H1 (cell line): ENCODE data around the gene PTPRJ. TPM values are rescaled to one million over a fixed set of nuclear protein-coding genes. Genes with fewer than 3 reads are reported as not detected.

Experiments
- CTCF ChIA-PET: fragments of 300-600 bp; sonication (Branson Sonifier 250); formaldehyde crosslinking; loops from one replicate; lab custom pipeline; 2021; ENCODE audit not compliant: partially characterized antibody; lab: Charles Lee
- POLR2A ChIA-PET: fragments of 300-600 bp; sonication (Branson Sonifier 250); formaldehyde crosslinking; loops from one replicate; lab custom pipeline; 2021; ENCODE audit warnings: inconsistent platforms; ENCODE audit not compliant: partially characterized antibody; lab: Charles Lee
- DNase-seq, 2 experiments: peaks; one replicate each; pipeline versions ENCODE4 v3.0.0 to v3.0.0-alpha.2; 2010 to 2022; ENCODE audit warnings: low spot score in 2 of 2, low read depth in 1 of 2, mixed read lengths in 1 of 2
- FAIRE-seq: peaks from 2 replicates; lab custom pipeline; 2011; peaks lifted over from hg19 to GRCh38; lab: Jason Lieb, UNC
- H2AFZ ChIP-seq: 2 replicates; pipeline ENCODE4 v1.8.1; 2012; ENCODE audit warnings: low read length, inconsistent platforms
- H2AK5ac ChIP-seq: 2 replicates; pipeline ENCODE4 v1.6.1; 2013; ENCODE audit warnings: low read depth, low read length
- H2BK120ac ChIP-seq: replicated peaks from 2 replicates; pipeline ENCODE3; 2013; ENCODE audit warnings: low read depth, low read length, inconsistent platforms
- H2BK12ac ChIP-seq: 2 replicates; pipeline ENCODE4 v1.6.1; 2013; ENCODE audit warnings: low read depth, low read length
- H2BK15ac ChIP-seq: 2 replicates; pipeline ENCODE4 v1.6.1; 2013; ENCODE audit warnings: low read length
- H2BK20ac ChIP-seq: 2 replicates; pipeline ENCODE4 v1.6.1; 2013; ENCODE audit warnings: low read length
- H2BK5ac ChIP-seq: 2 replicates; pipeline ENCODE4 v1.6.1; 2013; ENCODE audit warnings: low read depth, low read length
- H3K14ac ChIP-seq: 2 replicates; pipeline ENCODE4 v1.6.1; 2013; ENCODE audit warnings: inconsistent platforms; ENCODE audit not compliant: insufficient read length
- H3K18ac ChIP-seq: 2 replicates; pipeline ENCODE4 v1.6.1; 2013; ENCODE audit warnings: low read length; ENCODE audit errors: extremely low read depth
- H3K23ac ChIP-seq: 2 replicates; pipeline ENCODE4 v1.6.1; 2013; ENCODE audit warnings: inconsistent platforms; ENCODE audit not compliant: insufficient read length
- H3K23me2 ChIP-seq: 2 replicates; pipeline ENCODE4 v1.6.1; 2013; ENCODE audit warnings: low read depth, low read length
- H3K27ac ChIP-seq: 2 replicates; pipeline ENCODE4 v1.6.1; 2011; ENCODE audit warnings: low read depth, low read length, inconsistent platforms
- H3K27me3 ChIP-seq, 4 experiments: replicated peaks in 1 of 4; 1 replicate in 1 of 4; 2 replicates in 3 of 4; pipeline versions ENCODE4 v1.6.1 to v1.8.1; 2011 to 2013; ENCODE audit warnings: low read length in 3 of 4, mild to moderate bottlenecking in 3 of 4, inconsistent platforms in 2 of 4, mixed read lengths in 2 of 4, moderate library complexity in 1 of 4; ENCODE audit not compliant: control insufficient read depth in 3 of 4, insufficient read depth in 3 of 4; ENCODE audit errors: extremely low read depth in 1 of 4
- H3K36me3 ChIP-seq, 4 experiments: 2 replicates each; pipeline versions ENCODE4 v1.6.1 to v1.8.1; 2011 to 2013; ENCODE audit warnings: mild to moderate bottlenecking in 4 of 4, low read length in 3 of 4, moderate library complexity in 2 of 4, control low read depth in 1 of 4, inconsistent platforms in 1 of 4; ENCODE audit not compliant: insufficient read depth in 4 of 4, control insufficient read depth in 2 of 4
- H3K4ac ChIP-seq: replicated peaks from 2 replicates; pipeline ENCODE3; 2013; ENCODE audit warnings: low read length, low read depth, mixed read lengths, inconsistent platforms; ENCODE audit not compliant: insufficient read length
- H3K4me1 ChIP-seq, 4 experiments: replicated peaks in 1 of 4; 1 replicate in 1 of 4; 2 replicates in 3 of 4; pipeline versions ENCODE4 v1.6.1 to v1.8.1; 2011 to 2013; ENCODE audit warnings: low read length in 3 of 4, inconsistent platforms in 2 of 4, mixed read lengths in 1 of 4; ENCODE audit not compliant: insufficient read depth in 4 of 4, control insufficient read depth in 3 of 4
- H3K4me2 ChIP-seq, 2 experiments: 2 replicates each; pipeline versions ENCODE4 v1.6.1 to v1.8.1; 2011 to 2013; ENCODE audit warnings: low read depth in 2 of 2, low read length in 2 of 2, control low read depth in 1 of 2, inconsistent platforms in 1 of 2, mild to moderate bottlenecking in 1 of 2; ENCODE audit not compliant: insufficient read depth in 1 of 2
- H3K4me3 ChIP-seq, 4 experiments: fragments of 200-600, 300-600 bp in 1 of 4; sonication (generic), shearing (Covaris generic), sonication (Bioruptor Twin) in 1 of 4; 2 replicates each; pipeline versions ENCODE4 v1.5.1 to v1.8.1; 2011 to 2016; ENCODE audit warnings: low read length in 4 of 4, low read depth in 3 of 4, control low read depth in 2 of 4, inconsistent platforms in 2 of 4, mild to moderate bottlenecking in 2 of 4, mixed read lengths in 1 of 4, moderate library complexity in 1 of 4; ENCODE audit not compliant: insufficient read depth in 2 of 4; ENCODE audit errors: extremely low read depth in 1 of 4
- H3K56ac ChIP-seq: replicated peaks from 2 replicates; pipeline ENCODE3; 2013; ENCODE audit warnings: low read depth, mild to moderate bottlenecking, mixed read lengths, low read length, inconsistent platforms; ENCODE audit not compliant: insufficient read length
- H3K79me1 ChIP-seq: 2 replicates; pipeline ENCODE4 v1.6.1; 2013; ENCODE audit warnings: low read depth, low read length, control low read depth
- H3K79me2 ChIP-seq, 2 experiments: 2 replicates each; pipeline versions ENCODE4 v1.6.1 to v1.8.1; 2012 to 2013; ENCODE audit warnings: low read length in 2 of 2, mild to moderate bottlenecking in 2 of 2, inconsistent platforms in 1 of 2; ENCODE audit not compliant: insufficient read depth in 2 of 2, control insufficient read depth in 1 of 2
- H3K9ac ChIP-seq, 4 experiments: replicated peaks in 1 of 4; 1 replicate in 1 of 4; 2 replicates in 3 of 4; pipeline versions ENCODE4 v1.6.1 to v1.8.1; 2011 to 2013; ENCODE audit warnings: low read depth in 3 of 4, low read length in 3 of 4, control low read depth in 2 of 4, mild to moderate bottlenecking in 2 of 4, moderate library complexity in 2 of 4, inconsistent platforms in 1 of 4; ENCODE audit errors: extremely low read depth in 1 of 4
- H3K9me3 ChIP-seq, 2 experiments: 2 replicates each; pipeline versions ENCODE4 v1.6.1 to v1.8.1; 2012 to 2013; ENCODE audit warnings: mild to moderate bottlenecking in 2 of 2, moderate library complexity in 2 of 2, control low read depth in 1 of 2, inconsistent platforms in 1 of 2, low read depth in 1 of 2, low read length in 1 of 2, mixed read lengths in 1 of 2; ENCODE audit not compliant: insufficient read depth in 2 of 2
- H4K20me1 ChIP-seq, 2 experiments: replicated peaks in 1 of 2; 2 replicates each; pipeline versions ENCODE3 to v1.8.1; 2011 to 2013; ENCODE audit warnings: inconsistent platforms in 2 of 2, low read length in 2 of 2, mild to moderate bottlenecking in 1 of 2; ENCODE audit not compliant: insufficient read depth in 2 of 2, control insufficient read depth in 1 of 2
- H4K5ac ChIP-seq: 2 replicates; pipeline ENCODE4 v1.6.1; 2013; ENCODE audit warnings: low read length, low read depth, mixed read lengths, inconsistent platforms; ENCODE audit not compliant: insufficient read length
- H4K8ac ChIP-seq: 2 replicates; pipeline ENCODE4 v1.8.0; 2013; ENCODE audit warnings: mild to moderate bottlenecking, moderate library complexity, low read length, inconsistent platforms; ENCODE audit not compliant: insufficient read depth; ENCODE audit errors: extremely low read depth
- H4K91ac ChIP-seq: replicated peaks from 2 replicates; pipeline ENCODE3; 2013; ENCODE audit warnings: low read length, mixed read lengths, inconsistent platforms; ENCODE audit not compliant: insufficient read length
- BRCA1 ChIP-seq: IDR thresholded peaks from 2 replicates; pipeline ENCODE4 v1.6.1; 2012; ENCODE audit warnings: low read depth, low read length, improper control_type of control experiment
- CHD1 ChIP-seq: IDR thresholded peaks from 2 replicates; pipeline ENCODE4 v1.6.1; 2012; ENCODE audit warnings: low read depth, low read length, improper control_type of control experiment
- CHD2 ChIP-seq: IDR thresholded peaks from 2 replicates; pipeline ENCODE4 v1.6.1; 2012; ENCODE audit warnings: low read length, improper control_type of control experiment
- JUND ChIP-seq: IDR thresholded peaks from 2 replicates; pipeline ENCODE4 v1.6.1; 2011; ENCODE audit warnings: mild to moderate bottlenecking, improper control_type of control experiment, low read length
- KDM4A ChIP-seq: IDR thresholded peaks from one replicate; pipeline ENCODE4 v1.7.1; 2012; ENCODE audit warnings: low read depth, mild to moderate bottlenecking, moderate library complexity, low read length, inconsistent platforms; ENCODE audit not compliant: severe bottlenecking
- KDM5A ChIP-seq: fragments of 200-600 bp; IDR thresholded peaks from 2 replicates; pipeline ENCODE4 v1.7.1; 2012; ENCODE audit warnings: mild to moderate bottlenecking, low read length, inconsistent platforms, mixed read lengths
- RFX5 ChIP-seq: IDR thresholded peaks from 2 replicates; pipeline ENCODE4 v1.6.1; 2011; ENCODE audit warnings: low read depth, low read length, improper control_type of control experiment, borderline replicate concordance
- SIRT6 ChIP-seq: IDR thresholded peaks from one replicate; pipeline ENCODE4 v1.7.1; 2012; ENCODE audit warnings: low read length, inconsistent platforms
- SP4 ChIP-seq: IDR thresholded peaks from 2 replicates; pipeline ENCODE4 v1.6.1; 2012; ENCODE audit warnings: low read length, inconsistent platforms
- TCF12 ChIP-seq: IDR thresholded peaks from 2 replicates; pipeline ENCODE4 v1.6.1; 2011; ENCODE audit warnings: low read depth, mild to moderate bottlenecking, low read length
- WGBS, 2 experiments: shearing (Covaris generic) in 1 of 2; methylation state at CpG; one replicate each; pipeline versions ENCODE4 v1.1.6 to v1.1.7; 2013 to 2015; ENCODE audit warnings: low lambda C conversion rate in 2 of 2, mixed read lengths in 2 of 2, inconsistent platforms in 1 of 2, low coverage in 1 of 2, missing lambda C conversion rate in 1 of 2; ENCODE audit not compliant: insufficient replicate concordance in 2 of 2, insufficient coverage in 1 of 2, insufficient read length in 1 of 2; ENCODE audit errors: extremely low coverage in 1 of 2, missing lambda C conversion rate in 1 of 2; 5-methylcytosine and 5-hydroxymethylcytosine counted together
- polyA plus RNA-seq, 7 experiments: library from polyadenylated mRNA; depleted of rRNA in 3 of 7; stranded (reverse) in 5 of 7; unstranded in 2 of 7; fragments of >200 nt in 5 of 7; fragments of 200-250 nt in 2 of 7; gene quantifications; 1 replicate in 5 of 7; 2 replicates in 1 of 7; 4 replicates in 1 of 7; pipeline versions ENCODE4 v1.2.1 to v1.2.3, GENCODE V29; 2011 to 2013; ENCODE audit warnings: missing spikeins in 2 of 7, mixed read lengths in 2 of 7
- total RNA-seq: library from RNA; stranded (reverse); fragmentation: NEBNext Ultra II Directional; extraction: Animal tissue kit (Norgen Biotek cat#: 25700); gene quantifications from 2 replicates; pipeline ENCODE4 v1.2.1, GENCODE V29; 2021
- TF ChIP-seq, protein P1 (sequence below): IDR thresholded peaks from 2 replicates; pipeline ENCODE4 v1.6.1; 2012; ENCODE audit warnings: low read length, inconsistent platforms
- TF ChIP-seq, protein P2 (sequence below): IDR thresholded peaks from 2 replicates; pipeline ENCODE4 v1.6.1; 2012; ENCODE audit warnings: inconsistent platforms

Gene PTPRJ
- total and polyA plus RNA-seq, 2 of the 8 experiments (the other 6 are each of a cell fraction or from before 2014, with no cell fraction given), result 4.4 to 22.6 TPM

DNA sequence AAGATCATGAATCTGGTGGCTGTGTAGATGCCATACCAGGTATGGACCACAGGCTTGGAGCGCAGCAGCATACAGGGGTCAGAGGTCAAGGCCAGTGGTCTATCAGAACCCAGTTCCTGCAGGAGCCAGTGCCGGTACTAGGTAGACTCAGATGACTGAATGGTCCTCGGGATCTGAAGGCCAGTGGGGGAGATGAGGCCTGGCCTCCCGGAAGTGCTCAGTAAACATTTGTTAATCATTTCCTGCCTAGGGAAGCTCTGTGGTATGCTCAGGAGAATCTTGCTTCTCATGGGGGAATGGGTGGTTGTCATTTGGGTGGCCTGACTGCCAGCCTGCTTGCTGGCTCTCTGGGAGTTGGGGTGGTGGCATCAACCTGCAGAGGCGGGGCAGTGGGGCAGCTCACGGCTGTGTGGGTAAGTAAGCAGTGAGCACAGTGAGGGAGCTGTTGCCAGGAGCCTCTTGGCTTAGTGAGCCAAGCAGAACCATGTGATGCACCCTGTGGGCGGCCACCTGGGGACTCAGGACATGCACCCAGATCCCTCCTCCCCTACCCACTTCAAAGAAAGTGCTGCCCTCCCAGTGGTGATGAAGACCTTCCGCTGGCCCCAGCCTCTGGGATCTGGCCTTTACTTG is 33.0 kb downstream of the PTPRJ start:
- Histone ChIP-seq H3K14ac (no peak overlapping the region), H3K4me3 (no peak overlapping the region), H4K20me1 (peaks cover 0 to 3% of the 10 kb centered on the region in 2 experiments), H2BK15ac (no peak overlapping the region), H2AK5ac (no peak overlapping the region), H2BK20ac (no peak overlapping the region), H3K4me2 (no peak overlapping the region), H3K23me2 (no peaks in the 10 kb centered on the region), H3K36me3 (no peaks in the 10 kb centered on the region), H3K27ac (no peak overlapping the region), H3K79me1 (peaks cover 9% of the 10 kb centered on the region; the same call in 1 of the 2 replicates), H3K4me1 (peaks cover 4 to 10% (median 7%) of the 10 kb centered on the region in 4 experiments; a peak in 5 of 7 replicates), H3K9me3 (no peaks in the 10 kb centered on the region), H2BK120ac (no peak overlapping the region), H3K79me2 (peaks cover 0 to 29% of the 10 kb centered on the region in 2 experiments; a peak in 2 of 4 replicates), H4K8ac (no peak overlapping the region), H3K56ac (no peak overlapping the region), H2BK12ac (no peak overlapping the region; the same call in 1 of the 2 replicates), H4K5ac (no peak overlapping the region), H3K4ac (no peak overlapping the region), H4K91ac (no peak overlapping the region), H2AFZ (no peak overlapping the region), H3K27me3 (no peaks in the 10 kb centered on the region; a peak in 2 of 7 replicates), H3K23ac (no peak overlapping the region), H3K9ac (no peak overlapping the region), H3K18ac (no peak overlapping the region), H2BK5ac (no peak overlapping the region)
- 83% methylated on average over 8 of the region's 8 CpGs; no CpG with 5 or more reads in 1 of the 2 experiments for WGBS, 2 experiments
- CTCF ChIA-PET, result no interaction called here
- POLR2A ChIA-PET, result interaction anchor here (0.7 to 1.1 kb wide), 2 partner anchors 165 to 507 kb away, joined by 3 read pairs; partner anchors contain the start of gene NUP160
- DNase-seq (no peak), FAIRE-seq (no peak)
- TF ChIP-seq BRCA1 (no peak), JUND (no peak), SP4 (no peak), CHD1 (no peak), TCF12 (no peak), KDM4A (no peak), SIRT6 (no peak), KDM5A (no peak), RFX5 (no peak), CHD2 (no peak)
- TF ChIP-seq, protein P1, sequence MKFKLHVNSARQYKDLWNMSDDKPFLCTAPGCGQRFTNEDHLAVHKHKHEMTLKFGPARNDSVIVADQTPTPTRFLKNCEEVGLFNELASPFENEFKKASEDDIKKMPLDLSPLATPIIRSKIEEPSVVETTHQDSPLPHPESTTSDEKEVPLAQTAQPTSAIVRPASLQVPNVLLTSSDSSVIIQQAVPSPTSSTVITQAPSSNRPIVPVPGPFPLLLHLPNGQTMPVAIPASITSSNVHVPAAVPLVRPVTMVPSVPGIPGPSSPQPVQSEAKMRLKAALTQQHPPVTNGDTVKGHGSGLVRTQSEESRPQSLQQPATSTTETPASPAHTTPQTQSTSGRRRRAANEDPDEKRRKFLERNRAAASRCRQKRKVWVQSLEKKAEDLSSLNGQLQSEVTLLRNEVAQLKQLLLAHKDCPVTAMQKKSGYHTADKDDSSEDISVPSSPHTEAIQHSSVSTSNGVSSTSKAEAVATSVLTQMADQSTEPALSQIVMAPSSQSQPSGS, result no peak
- TF ChIP-seq, protein P2, sequence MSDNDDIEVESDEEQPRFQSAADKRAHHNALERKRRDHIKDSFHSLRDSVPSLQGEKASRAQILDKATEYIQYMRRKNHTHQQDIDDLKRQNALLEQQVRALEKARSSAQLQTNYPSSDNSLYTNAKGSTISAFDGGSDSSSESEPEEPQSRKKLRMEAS, result no peak
